Choroid plexus epithelial cell (primary cell): ENCODE measurements around the gene ZNF514.
A peak's percentile ranks its signal among the peaks of the same experiment; 100 is the strongest.

Experiments
- DNase-seq: peaks from one replicate; pipeline ENCODE4 v3.0.0-alpha.2; 2010; ENCODE audit warnings: low read depth
- H3K4me3 ChIP-seq: 2 replicates; pipeline ENCODE4 v1.5.1; 2011; ENCODE audit warnings: low read depth, mild to moderate bottlenecking, control low read depth, low read length, moderate library complexity
- CTCF ChIP-seq: conservative IDR thresholded peaks from 2 replicates; pipeline ENCODE4 v1.5.1; 2011; ENCODE audit warnings: low read depth, mild to moderate bottlenecking, control low read depth, inconsistent platforms, low read length, moderate library complexity

ZNF514 gene

GRCh38 chr2:95159690-95160449, at the start of gene ZNF514:
Gene ZNF514, minus strand, starts transcription at chr2:95159848. Its CDS starts 6,595 bp downstream, at chr2:95153253.
- DNase-seq, result peak; percentile 81
- peak within 1 kb of the TSS; percentile 76 for H3K4me3 ChIP-seq
- TF ChIP-seq CTCF, result no peak

GRCh38 chr2:95208106-95208505, 48.5 kb upstream of the ZNF514 start:
- peak overlapping the region; percentile 92 for H3K4me3 ChIP-seq
- DNase-seq, result peak; percentile 19
- TF ChIP-seq CTCF, result no peak

- peak within 1 kb of the TSS; percentile 92 for H3K4me3 ChIP-seq
- DNase-seq, result peak; percentile 87
- peak; percentile 33 for TF ChIP-seq CTCF
Observed at GRCh38 chr2:95207111-95207961, 47.7 kb upstream of the ZNF514 start, which contains the start of gene ZNF892. Gene ZNF892, plus strand, starts transcription at chr2:95207521. Its CDS starts 295 bp downstream, at chr2:95207816.

- TF ChIP-seq CTCF, result no peak
- H3K4me3 ChIP-seq, result no peak overlapping the region
- DNase-seq, result no peak
Observed at GRCh38 chr2:95206096-95206495, 46.4 kb upstream of the ZNF514 start.

- H3K4me3 ChIP-seq, result no peak overlapping the region
- TF ChIP-seq CTCF, result no peak
- no peak for DNase-seq
Observed at GRCh38 chr2:95204396-95204795, 44.7 kb upstream of the ZNF514 start.

- no peak for TF ChIP-seq CTCF
- H3K4me3 ChIP-seq, result no peak overlapping the region
- no peak for DNase-seq
Observed at GRCh38 chr2:95203911-95204310, 44.3 kb upstream of the ZNF514 start.
